Smooth muscle cell (in vitro differentiated cells): Measurements from ENCODE around the gene CYP27B1. TPM values are rescaled to one million over a fixed set of nuclear protein-coding genes. Genes with fewer than 3 reads are reported as not detected.

Experiments
- DNase-seq: peaks from one replicate; lab custom pipeline; 2025; ENCODE audit not compliant: unreplicated experiment; lab: John Stamatoyannopoulos, UW
- H2AFZ ChIP-seq: fragments of 200-600 bp; sonication (generic); 2 replicates; pipeline ENCODE4 v1.6.0; 2016; ENCODE audit warnings: antibody characterized with exemption, low read depth, mild to moderate bottlenecking
- H3F3A ChIP-seq: fragments of 200-600 bp; sonication (generic); 2 replicates; pipeline ENCODE4 v1.6.0; 2017; ENCODE audit warnings: antibody characterized with exemption, low read depth
- H3K27ac ChIP-seq: fragments of 200-600 bp; sonication (generic); 2 replicates; pipeline ENCODE4 v1.5.1; 2016; ENCODE audit warnings: low read depth, mild to moderate bottlenecking
- H3K27me3 ChIP-seq: fragments of 200-600 bp; sonication (generic); 2 replicates; pipeline ENCODE4 v1.6.1; 2016; ENCODE audit warnings: low read depth, mild to moderate bottlenecking
- H3K36me3 ChIP-seq: fragments of 200-600 bp; sonication (generic); 2 replicates; pipeline ENCODE4 v1.5.1; 2016; ENCODE audit warnings: low read depth
- H3K4me1 ChIP-seq: fragments of 200-600 bp; sonication (generic); 2 replicates; pipeline ENCODE4 v1.5.1; 2016; ENCODE audit warnings: low read depth
- H3K4me2 ChIP-seq: fragments of 200-600 bp; sonication (generic); 2 replicates; pipeline ENCODE4 v1.6.0; 2016; ENCODE audit warnings: mild to moderate bottlenecking
- H3K4me3 ChIP-seq: fragments of 200-600 bp; sonication (generic); 2 replicates; pipeline ENCODE4 v1.5.1; 2016; ENCODE audit warnings: mild to moderate bottlenecking
- H3K79me2 ChIP-seq: fragments of 200-600 bp; sonication (generic); 2 replicates; pipeline ENCODE4 v1.6.0; 2016; ENCODE audit warnings: low read depth, mild to moderate bottlenecking
- H3K9ac ChIP-seq: fragments of 200-600 bp; sonication (generic); 2 replicates; pipeline ENCODE4 v1.6.0; 2016; ENCODE audit warnings: low read depth
- H3K9me3 ChIP-seq: fragments of 200-600 bp; sonication (generic); replicated peaks from 2 replicates; pipeline ENCODE4 v1.5.1; 2016; ENCODE audit warnings: low read depth
- H4K20me1 ChIP-seq: fragments of 200-600 bp; sonication (generic); 2 replicates; pipeline ENCODE4 v1.6.0; 2016; ENCODE audit warnings: low read depth
- CTCF ChIP-seq: fragments of 200-600 bp; sonication (generic); IDR thresholded peaks from 2 replicates; pipeline ENCODE4 v1.5.1; 2017; ENCODE audit warnings: borderline replicate concordance, mild to moderate bottlenecking, antibody characterized with exemption; ENCODE audit not compliant: insufficient read depth, poor library complexity, severe bottlenecking
- WGBS: methylation state at CpG from one replicate; pipeline ENCODE4 v1.1.7; 2016; ENCODE audit warnings: low lambda C conversion rate; 5-methylcytosine and 5-hydroxymethylcytosine counted together
- polyA plus RNA-seq: library from polyadenylated mRNA; unstranded; fragments of >200 nt; fragmentation: Nextera tagmentation; extraction: Ambion mirVana; gene quantifications from 2 replicates; pipeline ENCODE4 v1.2.1, GENCODE V29; 2016
- total RNA-seq: library from RNA; depleted of rRNA; stranded (reverse); fragments of >200 nt; gene quantifications from 2 replicates; pipeline ENCODE4 v1.2.3, GENCODE V29; 2014

The CYP27B1 gene
- total and polyA plus RNA-seq, 2 experiments from 2014 or later, result 0.81 to 1.7 TPM

GRCh38 chr12:57765003-57765697 is 1.7 kb downstream of the CYP27B1 start:
- Histone ChIP-seq H3K36me3 (no peaks in the 10 kb centered on the region), H3K4me3 (peak overlapping the region; percentile 44), H3K9me3 (no peaks in the 10 kb centered on the region), H3K9ac (no peak overlapping the region), H3K4me1 (peaks cover 26% of the 10 kb centered on the region), H3K79me2 (no peaks in the 10 kb centered on the region), H3K27ac (no peak overlapping the region), H2AFZ (no peak overlapping the region), H3K27me3 (peaks cover 72% of the 10 kb centered on the region), H3K4me2 (peak overlapping the region; percentile 84), H4K20me1 (peaks cover 4% of the 10 kb centered on the region), H3F3A (no peaks in the 10 kb centered on the region)
- 3% methylated on average over 57 of the region's 60 CpGs for WGBS
- DNase-seq, result no peak
- peak; percentile 15 for TF ChIP-seq CTCF

GRCh38 chr12:57764662-57765002 is 2.2 kb downstream of the CYP27B1 start:
- TF ChIP-seq CTCF, result no peak
- Histone ChIP-seq H3K36me3 (no peaks in the 10 kb centered on the region), H3K4me3 (peak overlapping the region; percentile 44), H3K9ac (no peak overlapping the region), H3K27ac (no peak overlapping the region), H3K27me3 (peaks cover 72% of the 10 kb centered on the region), H2AFZ (no peak overlapping the region), H3K4me1 (peaks cover 26% of the 10 kb centered on the region), H3K9me3 (no peaks in the 10 kb centered on the region), H3F3A (no peaks in the 10 kb centered on the region), H3K79me2 (no peaks in the 10 kb centered on the region), H3K4me2 (peak overlapping the region; percentile 84), H4K20me1 (peaks cover 10% of the 10 kb centered on the region)
- 21% methylated on average over 17 of the region's 17 CpGs for whole genome bisulfite sequencing
- DNase-seq, result no peak

GRCh38 chr12:57763881-57764661 is 2.8 kb downstream of the CYP27B1 start:
- no peaks in the 10 kb centered on the region for H3F3A ChIP-seq
- no peak overlapping the region for H3K27ac ChIP-seq
- no peaks in the 10 kb centered on the region for H3K36me3 ChIP-seq
- no peak overlapping the region for H2AFZ ChIP-seq
- no peaks in the 10 kb centered on the region for H3K79me2 ChIP-seq
- H3K9ac ChIP-seq, result no peak overlapping the region
- H3K9me3 ChIP-seq, result no peaks in the 10 kb centered on the region
- H3K4me1 ChIP-seq, result peaks cover 26% of the 10 kb centered on the region
- no peak overlapping the region for H3K4me3 ChIP-seq
- TF ChIP-seq CTCF, result no peak
- DNase-seq, result no peak
- no peak overlapping the region for H3K4me2 ChIP-seq
- 73% methylated on average over 6 of the region's 6 CpGs for WGBS
- peaks cover 72% of the 10 kb centered on the region for H3K27me3 ChIP-seq
- H4K20me1 ChIP-seq, result peaks cover 10% of the 10 kb centered on the region
